GM18526 (cell line): Measurements from ENCODE around the gene IRF4.

Experiments
- POLR2A ChIP-seq: IDR thresholded peaks from 3 replicates; pipeline ENCODE4 v1.6.1; 2011; ENCODE audit not compliant: insufficient read length; ENCODE audit errors: extremely low read depth

Gene IRF4

DNA sequence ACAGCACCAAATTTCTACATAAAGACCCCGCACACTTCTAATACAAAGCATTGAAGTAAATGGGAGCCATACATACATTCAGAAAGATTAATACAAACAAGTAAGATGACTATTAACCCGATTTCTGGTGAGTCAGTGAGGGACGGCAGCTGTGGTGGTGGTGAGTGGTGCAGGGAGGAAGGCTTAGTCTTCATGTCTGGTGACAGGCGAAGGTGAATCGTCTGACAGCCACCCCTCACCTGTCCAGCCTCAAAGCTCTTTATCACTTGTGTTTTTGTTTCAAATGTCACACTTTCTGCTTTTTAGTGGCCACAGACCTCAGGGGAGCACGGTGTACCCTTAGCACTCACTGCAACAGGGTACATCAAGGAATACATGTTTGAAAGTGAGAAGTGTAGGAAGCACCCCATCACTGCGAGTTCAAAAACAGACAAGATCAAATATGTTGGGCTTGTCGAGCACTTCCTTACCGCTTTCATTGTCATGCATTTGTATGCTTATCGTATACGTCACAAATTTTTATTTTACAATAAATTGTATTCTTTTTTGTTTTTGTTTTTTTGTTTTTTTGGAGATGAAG lies 63.5 kb downstream of the IRF4 start:
- no peak for TF ChIP-seq POLR2A

DNA sequence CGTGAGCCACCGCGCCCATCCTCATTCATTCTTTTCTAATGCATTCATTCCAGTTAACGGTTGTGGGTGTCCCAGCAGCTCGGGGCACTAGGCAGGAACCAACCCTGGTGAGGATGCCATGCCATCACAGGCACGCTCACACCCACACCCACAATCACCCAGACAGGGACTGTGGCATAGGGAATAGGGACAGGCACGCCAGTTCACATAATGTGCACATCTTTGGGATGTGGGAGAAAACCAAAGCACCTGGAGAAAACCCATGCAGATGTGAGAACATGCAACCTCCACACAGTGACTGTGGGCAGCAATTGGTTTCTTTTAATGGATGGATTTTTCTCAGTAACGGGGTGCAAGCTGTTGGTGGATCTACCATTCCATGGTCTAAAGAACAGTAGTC lies 64.3 kb downstream of the IRF4 start:
- TF ChIP-seq POLR2A, result no peak

DNA sequence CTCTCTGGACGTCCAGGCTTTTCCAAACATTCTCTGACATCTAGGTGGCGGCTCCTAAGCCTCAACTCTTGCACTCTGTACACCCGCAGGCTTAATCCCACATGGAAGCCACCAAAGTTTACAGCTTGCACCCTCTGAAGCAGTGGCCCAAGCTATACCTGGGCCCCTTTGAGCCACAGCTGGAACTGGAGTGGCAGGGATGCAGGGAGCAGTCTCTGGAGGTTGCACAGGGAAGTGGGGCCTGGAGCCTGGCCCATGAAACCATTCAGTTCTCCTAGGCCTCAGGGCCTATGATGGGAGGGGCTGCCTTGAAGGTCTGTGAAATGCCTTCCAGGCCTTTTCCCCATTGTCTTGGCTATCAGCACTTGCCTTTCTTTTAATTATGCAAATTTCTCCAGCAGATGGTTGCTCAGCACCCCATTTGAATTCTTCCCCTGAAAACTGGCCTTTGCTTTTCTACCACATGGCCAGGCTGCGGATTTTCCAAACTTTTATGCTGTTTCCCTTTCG lies 64.9 kb downstream of the IRF4 start:
- TF ChIP-seq POLR2A, result no peak

DNA sequence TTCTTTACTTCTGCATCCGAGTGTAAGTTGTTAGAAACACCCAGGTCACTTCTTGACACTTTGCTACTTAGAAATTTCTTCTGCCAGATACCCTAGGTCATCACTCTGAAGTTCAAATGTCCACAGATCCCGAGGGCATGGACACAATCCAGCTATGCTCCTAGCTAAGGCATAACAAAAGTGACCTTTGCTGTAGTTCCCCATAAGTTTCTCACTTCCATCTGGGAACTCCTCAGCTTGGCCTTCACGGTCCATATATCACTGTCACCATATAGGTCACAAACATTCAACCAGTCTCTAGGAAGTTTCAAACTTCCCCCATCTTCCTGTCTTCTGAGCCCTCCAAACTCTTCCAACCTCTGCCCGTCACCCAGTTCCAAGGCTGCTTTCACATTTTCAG lies 65.3 kb downstream of the IRF4 start:
- TF ChIP-seq POLR2A, result no peak
